ENCODE measurements around the gene AICDA.
"Not testable (repeated sequence)": the region's sequence is repeated elsewhere in the genome, so short reads cannot be mapped to it uniquely, and the experiment has no call there.

AICDA gene

GRCh38 chr12:8606890-8607289, 5.8 kb downstream of the AICDA start:
- no peak for DNase-seq

GRCh38 chr12:8605057-8605456, 7.6 kb downstream of the AICDA start:
- DNase-seq, result no peak

- no peak for DNase-seq
These were observed 8.8 kb downstream of the AICDA start for GRCh38 chr12:8603856-8604255.

- no peak for DNase-seq
These were observed 9.4 kb downstream of the AICDA start for GRCh38 chr12:8603286-8603685.

GRCh38 chr12:8596561-8596960, 16.1 kb downstream of the AICDA start:
- DNase-seq, result no peak

GRCh38 chr12:8594072-8594471, 18.6 kb downstream of the AICDA start:
- DNase-seq, result no peak

- DNase-seq, result no peak
These were observed 19.4 kb downstream of the AICDA start for GRCh38 chr12:8593246-8593645.

GRCh38 chr12:8590842-8591545, 21.7 kb downstream of the AICDA start:
- DNase-seq, result no peak

GRCh38 chr12:8589679-8590078, 23.0 kb downstream of the AICDA start:
- no peak for DNase-seq

GRCh38 chr12:8584478-8584877, 28.2 kb downstream of the AICDA start:
- DNase-seq, result not testable (repeated sequence)

- no peak for DNase-seq
These were observed 28.7 kb downstream of the AICDA start for GRCh38 chr12:8584004-8584403.

- DNase-seq, result no peak
These were observed 31.4 kb downstream of the AICDA start for GRCh38 chr12:8581098-8581784.

- no peak for DNase-seq
These were observed 34.8 kb downstream of the AICDA start for GRCh38 chr12:8577879-8578278.

GRCh38 chr12:8572507-8572906, 40.2 kb downstream of the AICDA start:
- DNase-seq, result no peak

GRCh38 chr12:8566525-8566924, 46.1 kb downstream of the AICDA start:
- DNase-seq, result no peak

- DNase-seq, result not testable (repeated sequence)
These were observed 46.6 kb downstream of the AICDA start for GRCh38 chr12:8566052-8566451.

- DNase-seq, result no peak
These were observed 48.0 kb downstream of the AICDA start for GRCh38 chr12:8564656-8565055.

GRCh38 chr12:8563356-8563755, 49.3 kb downstream of the AICDA start:
- DNase-seq, result no peak

- no peak for DNase-seq
These were observed 50.3 kb downstream of the AICDA start for GRCh38 chr12:8562310-8562709.

- no peak for DNase-seq
These were observed 51.6 kb downstream of the AICDA start for GRCh38 chr12:8561011-8561410.

GRCh38 chr12:8559676-8560075, 53.0 kb downstream of the AICDA start:
- DNase-seq, result no peak

GRCh38 chr12:8556531-8557097, 56.0 kb downstream of the AICDA start:
- no peak for DNase-seq

- no peak for DNase-seq
These were observed 58.0 kb downstream of the AICDA start for GRCh38 chr12:8554451-8555195.
